K562 (cell line): Measurements from ENCODE around the gene CTRL. TPM values are rescaled to one million over a fixed set of nuclear protein-coding genes. Genes with fewer than 3 reads are reported as not detected.

Experiments used
- ARID1B ChIP-seq: fragments of 450-650 bp; IDR thresholded peaks from 2 replicates; pipeline ENCODE4 v1.6.1; 2016; ENCODE audit warnings: antibody characterized with exemption, mild to moderate bottlenecking, inconsistent platforms
- CSDE1 ChIP-seq, 2 experiments: fragments of 450-650 bp; IDR thresholded peaks; 2 replicates each; pipeline ENCODE4 v1.6.1; 2016; ENCODE audit warnings: mild to moderate bottlenecking in 1 of 2
- CTCF ChIP-seq, 3 experiments: IDR thresholded peaks in 2 of 3; conservative IDR thresholded peaks in 1 of 3; 2 replicates each; pipeline ENCODE4 v1.5.1; 2011 to 2012; ENCODE audit warnings: low read length in 3 of 3, mild to moderate bottlenecking in 3 of 3, control low read depth in 2 of 3, improper control_type of control experiment in 1 of 3, inconsistent platforms in 1 of 3, low read depth in 1 of 3, mixed read lengths in 1 of 3, moderate library complexity in 1 of 3; ENCODE audit not compliant: insufficient read depth in 2 of 3
- FIP1L1 ChIP-seq: fragments of 200-400 bp; formaldehyde crosslinking; IDR thresholded peaks from 2 replicates; pipeline ENCODE4 v1.6.1; 2018; ENCODE audit warnings: mild to moderate bottlenecking, low read depth, low read length; ENCODE audit not compliant: poor library complexity, severe bottlenecking
- FUS ChIP-seq: fragments of 200-400 bp; formaldehyde crosslinking; optimal IDR thresholded peaks from 2 replicates; pipeline ENCODE3; 2017; ENCODE audit warnings: low read depth, low read length
- HNRNPH1 ChIP-seq: fragments of 200-400 bp; formaldehyde crosslinking; optimal IDR thresholded peaks from 2 replicates; pipeline ENCODE3; 2017; ENCODE audit warnings: low read depth, mild to moderate bottlenecking, low read length, moderate library complexity
- HNRNPLL ChIP-seq: fragments of 200-400 bp; formaldehyde crosslinking; IDR thresholded peaks from 2 replicates; pipeline ENCODE4 v1.6.1; 2017; ENCODE audit warnings: low read length, low read depth, mild to moderate bottlenecking; ENCODE audit not compliant: poor library complexity, severe bottlenecking
- ID3 ChIP-seq, 2 experiments: fragments of 250-450 bp in 1 of 2; fragments of 450-650 bp in 1 of 2; sonication (Bioruptor Pico) in 1 of 2; IDR thresholded peaks; 2 replicates each; pipeline versions ENCODE4 v1.6.1 to v1.8.0; 2016 to 2021; ENCODE audit warnings: mild to moderate bottlenecking in 2 of 2, moderate library complexity in 2 of 2, missing compliant biosample characterization in 1 of 2, missing genetic modification characterization in 1 of 2
- NR0B1 ChIP-seq: fragments of 450-650 bp; IDR thresholded peaks from one replicate; pipeline ENCODE4 v1.6.1; 2018; ENCODE audit warnings: mild to moderate bottlenecking, moderate library complexity; ENCODE audit not compliant: partially characterized antibody
- PHTF2 ChIP-seq: fragments of 250-450 bp; sonication (Bioruptor Pico); IDR thresholded peaks from 2 replicates; pipeline ENCODE4 v1.5.0; 2021; ENCODE audit warnings: mild to moderate bottlenecking
- POU5F1 ChIP-seq: fragments of 150-350 bp; IDR thresholded peaks from 2 replicates; pipeline ENCODE4 v1.6.1; 2014; ENCODE audit warnings: borderline replicate concordance, low read length, low read depth, mild to moderate bottlenecking; ENCODE audit not compliant: partially characterized antibody
- RBM39 ChIP-seq: fragments of 200-400 bp; formaldehyde crosslinking; optimal IDR thresholded peaks from 2 replicates; pipeline ENCODE3; 2018; ENCODE audit warnings: low read depth, low read length
- SMC3 ChIP-seq: conservative IDR thresholded peaks from 2 replicates; pipeline ENCODE4 v1.6.1; 2011; ENCODE audit warnings: low read depth, low read length, improper control_type of control experiment; ENCODE audit not compliant: insufficient read depth
- SNAPC5 ChIP-seq: fragments of 250-450 bp; sonication (Bioruptor Pico); IDR thresholded peaks from 2 replicates; pipeline ENCODE4 v1.8.0; 2021; ENCODE audit warnings: moderate library complexity, mild to moderate bottlenecking, inconsistent platforms
- TCF3 ChIP-seq: sonication (generic); formaldehyde crosslinking; IDR thresholded peaks from 2 replicates; pipeline ENCODE4 v1.4.0; 2020; ENCODE audit warnings: mild to moderate bottlenecking, missing genetic modification reagents
- TGIF2 ChIP-seq: sonication (generic); formaldehyde crosslinking; IDR thresholded peaks from 2 replicates; pipeline ENCODE4 v1.8.1; 2022; ENCODE audit warnings: mild to moderate bottlenecking, missing genetic modification reagents, moderate library complexity
- XRCC5 ChIP-seq: fragments of 200-400 bp; formaldehyde crosslinking; IDR thresholded peaks from 2 replicates; pipeline ENCODE4 v1.6.1; 2017; ENCODE audit warnings: low read depth, mild to moderate bottlenecking, low read length
- ZNF133 ChIP-seq: fragments of 250-450 bp; sonication (Bioruptor Pico); IDR thresholded peaks from 2 replicates; pipeline ENCODE4 v1.4.0; 2020; ENCODE audit warnings: mild to moderate bottlenecking
- ZNF140 ChIP-seq: fragments of 250-450 bp; sonication (Bioruptor Pico); IDR thresholded peaks from 2 replicates; pipeline ENCODE4 v1.8.0; 2021; ENCODE audit warnings: moderate library complexity, mild to moderate bottlenecking, inconsistent platforms
- ZNF143 ChIP-seq: sonication (generic); formaldehyde crosslinking; IDR thresholded peaks from 2 replicates; pipeline ENCODE4 v1.9.0; 2022; ENCODE audit warnings: mild to moderate bottlenecking, missing genetic modification reagents
- ZNF165 ChIP-seq: fragments of 250-450 bp; sonication (Bioruptor Pico); IDR thresholded peaks from 2 replicates; pipeline ENCODE4 v1.4.0; 2020; ENCODE audit warnings: borderline replicate concordance
- ZNF408 ChIP-seq: fragments of 250-450 bp; sonication (Bioruptor Pico); IDR thresholded peaks from 2 replicates; pipeline ENCODE4 v1.4.0; 2020; ENCODE audit warnings: low read depth, mild to moderate bottlenecking, moderate library complexity
- ZNF511 ChIP-seq: sonication (generic); formaldehyde crosslinking; IDR thresholded peaks from 2 replicates; pipeline ENCODE4 v1.8.0; 2022; ENCODE audit warnings: mild to moderate bottlenecking, missing genetic modification reagents
- polyA plus RNA-seq, 8 experiments: library from polyadenylated mRNA; depleted of rRNA in 4 of 8; stranded (reverse) in 5 of 8; unstranded in 3 of 8; fragments of >200 nt; fragmentation: Nextera tagmentation in 2 of 8; fragmentation: Illumina TruSeq in 1 of 8; extraction: Ambion mirVana in 2 of 8; extraction: Trizol in 1 of 8; gene quantifications; 2 replicates each; pipeline versions ENCODE4 v1.2.1 to v1.2.3, GENCODE V29; 2011 to 2014; ENCODE audit warnings: inconsistent platforms in 1 of 8, missing spikeins in 1 of 8
- total RNA-seq, 7 experiments: library from RNA; depleted of rRNA in 6 of 7; stranded (reverse); fragments of >200 nt in 6 of 7; fragmentation: Illumina TruSeq in 2 of 7; extraction: Trizol in 2 of 7; gene quantifications; 2 replicates each; pipeline versions ENCODE4 v1.2.1 to v1.2.3, GENCODE V29; 2011 to 2021; ENCODE audit warnings: low replicate concordance in 1 of 7

The CTRL gene
- total and polyA plus RNA-seq, 9 of the 15 experiments (the other 6 are each of a cell fraction or from before 2014, with no cell fraction given) = 1.4 to 5.6 (median 2.5) TPM

- TF ChIP-seq NR0B1 (no peak), ARID1B (peak; percentile 28; the same call in 1 of the 2 replicates), ZNF511 (peak; percentile 71; the same call in 1 of the 2 replicates), ZNF133 (CRISPR knock-in tag) (no peak), FIP1L1 (no peak), ZNF165 (no peak), XRCC5 (0 out of 2 replicates have a peak, but pooled peaks have one; percentile 34), TCF3 (CRISPR knock-in tag) (no peak), POU5F1 (no peak), RBM39 (no peak), HNRNPLL (no peak), ZNF140 (CRISPR knock-in tag) (no peak), PHTF2 (CRISPR knock-in tag) (no peak), ZNF143 (CRISPR knock-in tag) (no peak), SNAPC5 (CRISPR knock-in tag) (no peak), TGIF2 (CRISPR knock-in tag) (no peak), CTCF (IDR thresholded peaks at IDR 0.05 in 2 of 3, conservative IDR thresholded peaks at IDR 0.05 in 1 of 3; ENCODE audit: insufficient read depth in 2 of 3, low read depth in 1 of 3, low read length in 3 of 3) (0 out of 6 replicates have a peak, but pooled peaks of 1 of the 3 experiments have one; percentile 0), HNRNPH1 (no peak), CSDE1 (IDR thresholded peaks at IDR 0.05) (no peak), ZNF408 (CRISPR knock-in tag) (no peak), FUS (peak; percentile 64), ID3 (CRISPR knock-in tag; IDR thresholded peaks at IDR 0.05) (no peak), ID3 (tag; IDR thresholded peaks at IDR 0.05) (peak; percentile 87), SMC3 (no peak)
These were observed 37.0 kb upstream of the CTRL start, which contains the start of gene SLC12A4 (continued) for GRCh38 chr16:67968400-67969253.
